Thyroid gland (tissue), 4 donors: ENCODE data around the gene SPATA2. TPM values are rescaled to one million over a fixed set of nuclear protein-coding genes. Genes with fewer than 3 reads are reported as not detected.

Source experiments
- DNase-seq, 2 donors: peaks; one replicate each; pipeline ENCODE4 v3.0.0-alpha.2; 2019
- H3K27ac ChIP-seq, 3 donors: fragments of 200-600 bp; sonication (generic); 1 replicate in 2 of 3; 2 replicates in 1 of 3; pipeline ENCODE4 v1.5.1; 2016 to 2019; ENCODE audit warnings: mild to moderate bottlenecking in 1 of 3, moderate library complexity in 1 of 3
- H3K27me3 ChIP-seq: fragments of 200-600 bp; sonication (generic); one replicate; pipeline ENCODE4 v1.5.1; 2019
- H3K36me3 ChIP-seq, 2 donors: fragments of 200-600 bp; sonication (generic); one replicate each; pipeline ENCODE4 v1.5.1; 2016 to 2019
- H3K4me1 ChIP-seq, 2 donors: fragments of 200-600 bp; sonication (generic); one replicate each; pipeline ENCODE4 v1.5.1; 2017 to 2019
- H3K4me3 ChIP-seq, 3 donors: fragments of 200-600 bp; sonication (generic); replicated peaks in 1 of 3; 1 replicate in 2 of 3; 2 replicates in 1 of 3; pipeline ENCODE4 v1.5.1; 2016; ENCODE audit warnings: mild to moderate bottlenecking in 1 of 3
- H3K9me3 ChIP-seq: fragments of 200-600 bp; sonication (generic); one replicate; pipeline ENCODE4 v1.5.1; 2017
- CTCF ChIP-seq, 6 experiments: fragments of 200-600 bp in 3 of 6; fragments of 450-650 bp in 3 of 6; sonication (generic) in 3 of 6; IDR thresholded peaks; one replicate each; pipeline ENCODE4 v1.5.1; 2016 to 2019; ENCODE audit warnings: antibody characterized with exemption in 6 of 6, mild to moderate bottlenecking in 2 of 6, inconsistent platforms in 1 of 6, moderate library complexity in 1 of 6
- POLR2A ChIP-seq, 2 donors: fragments of 450-650 bp; IDR thresholded peaks; one replicate each; pipeline ENCODE4 v1.6.1; 2017; ENCODE audit warnings: antibody characterized with exemption in 2 of 2, mild to moderate bottlenecking in 2 of 2, moderate library complexity in 1 of 2
- WGBS, 2 donors: methylation state at CpG; one replicate each; pipeline ENCODE4 v1.1.5; 2017; 5-methylcytosine and 5-hydroxymethylcytosine counted together
- intact Hi-C: fragments of 100-400 bp; cut with DNase I; formaldehyde crosslinking; loops from one replicate; pipeline ENCODE4 v1.15.1; 2023
- total RNA-seq, 4 donors: library from RNA; depleted of rRNA; stranded (reverse); fragments of >200 nt; gene quantifications; one replicate each; pipeline ENCODE4 v1.2.3, GENCODE V29; 2016

The SPATA2 gene
- total RNA-seq, 4 donors from 2014 or later = 5.0 to 14.2 (median 12.7) TPM

GRCh38 chr20:49894073-49894470 lies 21.3 kb downstream of the SPATA2 start:
- no peaks in the 10 kb centered on the region for H3K36me3 ChIP-seq
- intact Hi-C loops = no loop called here
- no peak overlapping the region for H3K4me3 ChIP-seq
- peak overlapping the region in 2 of 3 donors; percentile 37 to 67 for H3K27ac ChIP-seq
- peak in 1 of 2 donors; percentile 47 for DNase-seq
- peaks cover 29 to 33% of the 10 kb centered on the region in 2 donors for H3K4me1 ChIP-seq
- TF ChIP-seq CTCF (IDR thresholded peaks at IDR 0.05) (no peak), POLR2A (IDR thresholded peaks at IDR 0.05) (no peak)
- no peaks in the 10 kb centered on the region for H3K9me3 ChIP-seq
- H3K27me3 ChIP-seq = no peaks in the 10 kb centered on the region
- WGBS, 2 donors = 61 to 64% methylated on average over 6 of the region's 6 CpGs

- WGBS, 2 donors = 74 to 81% methylated on average over 11 to 12 of the region's 12 CpGs
- no peaks in the 10 kb centered on the region for H3K27me3 ChIP-seq
- intact Hi-C loops = no loop called here
- no peak for TF ChIP-seq POLR2A (IDR thresholded peaks at IDR 0.05)
- TF ChIP-seq CTCF (IDR thresholded peaks at IDR 0.05) = no peak
- H3K4me3 ChIP-seq = no peak overlapping the region
- no peaks in the 10 kb centered on the region for H3K9me3 ChIP-seq
- no peak for DNase-seq
- H3K27ac ChIP-seq = peak overlapping the region in 2 of 3 donors; percentile 37 to 67
- H3K36me3 ChIP-seq = no peaks in the 10 kb centered on the region
- H3K4me1 ChIP-seq = peaks cover 30 to 38% of the 10 kb centered on the region in 2 donors
Observed at GRCh38 chr20:49893242-49894072, 21.9 kb downstream of the SPATA2 start.

DNA sequence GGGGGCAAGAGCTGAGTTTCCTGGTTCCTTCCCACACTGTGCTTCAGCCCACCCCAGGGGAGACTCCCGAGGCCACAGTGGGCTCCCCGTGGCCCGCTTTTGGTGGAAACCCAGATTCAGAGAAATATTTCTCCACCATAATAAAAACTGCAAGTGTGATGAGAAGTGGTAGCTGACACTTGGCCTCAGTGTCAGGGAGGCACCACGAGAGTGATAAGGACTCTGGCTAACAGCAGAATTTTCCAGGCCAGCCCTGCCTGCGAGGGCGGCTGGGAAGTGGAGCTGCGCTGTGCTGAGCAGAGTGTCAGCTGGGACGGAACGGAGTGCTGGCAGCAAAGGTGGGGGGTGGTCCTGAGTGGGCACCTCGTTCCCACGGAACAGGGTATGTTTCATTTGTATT lies 22.5 kb downstream of the SPATA2 start:
- no peak for DNase-seq
- intact Hi-C loops = no loop called here
- Histone ChIP-seq H3K4me1 (peaks cover 30 to 44% of the 10 kb centered on the region in 2 donors), H3K36me3 (peaks cover 0 to 4% of the 10 kb centered on the region in 2 donors), H3K27ac (no peak overlapping the region), H3K27me3 (no peaks in the 10 kb centered on the region), H3K4me3 (no peak overlapping the region), H3K9me3 (no peaks in the 10 kb centered on the region)
- WGBS, 2 donors = 51 to 69% methylated on average over 11 of the region's 11 CpGs
- TF ChIP-seq POLR2A (IDR thresholded peaks at IDR 0.05) (no peak), CTCF (IDR thresholded peaks at IDR 0.05) (no peak)

GRCh38 chr20:49892260-49892659 lies 23.1 kb downstream of the SPATA2 start:
- Histone ChIP-seq H3K9me3 (no peaks in the 10 kb centered on the region), H3K4me3 (no peak overlapping the region), H3K27ac (no peak overlapping the region), H3K4me1 (peaks cover 30 to 49% of the 10 kb centered on the region in 2 donors), H3K27me3 (no peaks in the 10 kb centered on the region), H3K36me3 (peaks cover 0 to 5% of the 10 kb centered on the region in 2 donors)
- WGBS, 2 donors = 77 to 90% methylated on average over 9 of the region's 9 CpGs
- DNase-seq = no peak
- TF ChIP-seq CTCF (IDR thresholded peaks at IDR 0.05) (no peak), POLR2A (IDR thresholded peaks at IDR 0.05) (no peak)
- intact Hi-C loops = no loop called here

- no peak for DNase-seq
- Histone ChIP-seq H3K4me3 (no peak overlapping the region), H3K27me3 (no peaks in the 10 kb centered on the region), H3K36me3 (peaks cover 0 to 5% of the 10 kb centered on the region in 2 donors), H3K9me3 (no peaks in the 10 kb centered on the region), H3K27ac (peak overlapping the region in 1 of 3 donors; percentile 90), H3K4me1 (peaks cover 30 to 50% of the 10 kb centered on the region in 2 donors)
- intact Hi-C loops = no loop called here
- 83 to 88% methylated on average over 9 to 13 of the region's 13 CpGs for whole genome bisulfite sequencing, 2 donors
- TF ChIP-seq CTCF (IDR thresholded peaks at IDR 0.05) (no peak), POLR2A (IDR thresholded peaks at IDR 0.05) (no peak)
Observed at GRCh38 chr20:49891476-49892110, 23.7 kb downstream of the SPATA2 start.
